SK-N-SH (cell line): Measurements from ENCODE around the gene ASTN2. TPM values are rescaled to one million over a fixed set of nuclear protein-coding genes. Genes with fewer than 3 reads are reported as not detected.

Experiments used
- CTCF ChIA-PET: fragments of 300-600, 350-600 bp; formaldehyde crosslinking; extraction: SDS; loops from one replicate; lab custom pipeline; 2021; lab: Yijun Ruan, JAX
- POLR2A ChIA-PET: fragments of 350-600 bp; sonication (Branson Sonifier 250); formaldehyde crosslinking; extraction: SDS; loops from one replicate; lab custom pipeline; 2020; ENCODE audit warnings: antibody characterized with exemption, inconsistent platforms; lab: Yijun Ruan, JAX
- DNase-seq: peaks from one replicate; pipeline ENCODE4 v3.0.0; 2012
- H2AFZ ChIP-seq: fragments of 200-600 bp; sonication (generic); 2 replicates; pipeline ENCODE4 v1.8.1; 2016; ENCODE audit warnings: antibody characterized with exemption, mild to moderate bottlenecking, low read depth
- H3F3A ChIP-seq: fragments of 200-600 bp; sonication (generic); replicated peaks from 2 replicates; pipeline ENCODE3; 2016; ENCODE audit warnings: antibody characterized with exemption, mild to moderate bottlenecking; ENCODE audit not compliant: insufficient read depth
- H3K27ac ChIP-seq, 2 experiments: fragments of 200-500 bp in 1 of 2; fragments of 200-600 bp in 1 of 2; sonication (Bioruptor generic) in 1 of 2; sonication (generic), shearing (Covaris generic) in 1 of 2; 2 replicates each; pipeline versions ENCODE4 v1.5.1 to v1.6.1; 2014 to 2016; ENCODE audit warnings: low read depth in 2 of 2, inconsistent platforms in 1 of 2, low read length in 1 of 2, mild to moderate bottlenecking in 1 of 2, mixed read lengths in 1 of 2
- H3K27me3 ChIP-seq: fragments of 200-600 bp; sonication (generic), shearing (Covaris generic); 2 replicates; pipeline ENCODE4 v1.6.1; 2016; ENCODE audit warnings: mixed run types; ENCODE audit not compliant: insufficient read depth
- H3K36me3 ChIP-seq, 2 experiments: fragments of 200-500 bp in 1 of 2; fragments of 200-600 bp in 1 of 2; sonication (Bioruptor generic) in 1 of 2; sonication (generic) in 1 of 2; replicated peaks in 1 of 2; 2 replicates each; pipeline versions ENCODE3 to v1.5.1; 2014 to 2016; ENCODE audit warnings: low read length in 1 of 2, mild to moderate bottlenecking in 1 of 2; ENCODE audit not compliant: insufficient read depth in 2 of 2, control insufficient read depth in 1 of 2
- H3K4me1 ChIP-seq, 2 experiments: fragments of 200-500 bp in 1 of 2; fragments of 200-600 bp in 1 of 2; sonication (Bioruptor generic) in 1 of 2; sonication (generic), shearing (Covaris generic) in 1 of 2; 2 replicates each; pipeline versions ENCODE4 v1.5.1 to v1.6.1; 2014 to 2016; ENCODE audit warnings: low read depth in 1 of 2, low read length in 1 of 2, mixed run types in 1 of 2; ENCODE audit not compliant: insufficient read depth in 2 of 2, control insufficient read depth in 1 of 2
- H3K4me2 ChIP-seq: fragments of 200-600 bp; sonication (generic), shearing (Covaris generic); 2 replicates; pipeline ENCODE4 v1.6.1; 2017; ENCODE audit warnings: mixed run types
- H3K4me3 ChIP-seq, 2 experiments: fragments of 200-500 bp in 1 of 2; fragments of 200-600 bp in 1 of 2; sonication (Bioruptor generic) in 1 of 2; sonication (generic), shearing (Covaris generic) in 1 of 2; 2 replicates each; pipeline versions ENCODE4 v1.5.1 to v1.8.1; 2014 to 2016; ENCODE audit warnings: low read depth in 2 of 2, inconsistent platforms in 1 of 2, low read length in 1 of 2, mild to moderate bottlenecking in 1 of 2, mixed read lengths in 1 of 2, moderate library complexity in 1 of 2
- H3K79me2 ChIP-seq: fragments of 200-600 bp; sonication (generic); 2 replicates; pipeline ENCODE4 v1.8.1; 2017; ENCODE audit warnings: mild to moderate bottlenecking; ENCODE audit not compliant: insufficient read depth
- H3K9ac ChIP-seq: fragments of 200-600 bp; sonication (generic); 2 replicates; pipeline ENCODE4 v1.6.1; 2017; ENCODE audit warnings: mixed run types
- H3K9me2 ChIP-seq: fragments of 200-600 bp; sonication (generic); 2 replicates; pipeline ENCODE4 v1.6.1; 2017; ENCODE audit warnings: mixed run types
- H3K9me3 ChIP-seq: fragments of 200-600 bp; sonication (generic); 2 replicates; pipeline ENCODE4 v1.6.1; 2017; ENCODE audit warnings: mixed run types, mild to moderate bottlenecking, moderate library complexity
- H4K20me1 ChIP-seq: fragments of 200-600 bp; sonication (generic); 2 replicates; pipeline ENCODE4 v1.6.1; 2017; ENCODE audit warnings: mild to moderate bottlenecking, mixed run types; ENCODE audit not compliant: insufficient read depth
- CHD2 ChIP-seq: fragments of 150-350 bp; IDR thresholded peaks from 2 replicates; pipeline ENCODE4 v1.6.1; 2018; ENCODE audit warnings: low read length; ENCODE audit not compliant: partially characterized antibody
- ELF1 ChIP-seq: IDR thresholded peaks from 2 replicates; pipeline ENCODE4 v1.4.0; 2012
- FOXJ3 ChIP-seq: sonication (generic); formaldehyde crosslinking; IDR thresholded peaks from 2 replicates; pipeline ENCODE4 v1.5.1; 2020; ENCODE audit warnings: mild to moderate bottlenecking, missing genetic modification reagents
- GATA2 ChIP-seq: sonication (generic); formaldehyde crosslinking; IDR thresholded peaks from 2 replicates; pipeline ENCODE4 v1.5.0; 2020; ENCODE audit warnings: mild to moderate bottlenecking, missing genetic modification reagents
- MEF2A ChIP-seq: IDR thresholded peaks from 2 replicates; pipeline ENCODE4 v1.4.0; 2012; ENCODE audit warnings: low read depth, borderline replicate concordance
- NRF1 ChIP-seq: IDR thresholded peaks from 2 replicates; pipeline ENCODE4 v1.6.1; 2012; ENCODE audit warnings: low read depth, mild to moderate bottlenecking, low read length
- POLR2AphosphoS5 ChIP-seq: IDR thresholded peaks from 2 replicates; pipeline ENCODE4 v1.6.1; 2012; ENCODE audit warnings: low read depth, low read length
- RAD21 ChIP-seq: IDR thresholded peaks from 2 replicates; pipeline ENCODE4 v1.6.1; 2012; ENCODE audit warnings: mild to moderate bottlenecking, low read length
- USF2 ChIP-seq: fragments of 150-350 bp; IDR thresholded peaks from 2 replicates; pipeline ENCODE4 v1.6.1; 2017; ENCODE audit warnings: antibody characterized with exemption, low read length, low read depth, borderline replicate concordance
- YY1 ChIP-seq: IDR thresholded peaks from 2 replicates; pipeline ENCODE4 v1.4.0; 2012; ENCODE audit warnings: low read depth, mild to moderate bottlenecking
- WGBS: methylation state at CpG from one replicate; pipeline ENCODE4 v1.1.6; 2017; ENCODE audit warnings: low lambda C conversion rate; 5-methylcytosine and 5-hydroxymethylcytosine counted together
- polyA plus RNA-seq, 3 experiments: library from polyadenylated mRNA; depleted of rRNA; stranded (reverse); fragments of >200 nt; gene quantifications; 2 replicates each; pipeline ENCODE4 v1.2.3, GENCODE V29; 2012
- TF ChIP-seq, protein P1 (sequence below): IDR thresholded peaks from 2 replicates; pipeline ENCODE4 v1.4.0; 2012; ENCODE audit warnings: low read depth
- TF ChIP-seq, protein P2 (sequence below): fragments of 150-350 bp; IDR thresholded peaks from 2 replicates; pipeline ENCODE4 v1.6.1; 2016; ENCODE audit warnings: mild to moderate bottlenecking, low read depth, low read length

Gene ASTN2
- polyA plus RNA-seq, 1 of the 3 experiments (the other 2 are of a cell fraction): 6.6 TPM

DNA sequence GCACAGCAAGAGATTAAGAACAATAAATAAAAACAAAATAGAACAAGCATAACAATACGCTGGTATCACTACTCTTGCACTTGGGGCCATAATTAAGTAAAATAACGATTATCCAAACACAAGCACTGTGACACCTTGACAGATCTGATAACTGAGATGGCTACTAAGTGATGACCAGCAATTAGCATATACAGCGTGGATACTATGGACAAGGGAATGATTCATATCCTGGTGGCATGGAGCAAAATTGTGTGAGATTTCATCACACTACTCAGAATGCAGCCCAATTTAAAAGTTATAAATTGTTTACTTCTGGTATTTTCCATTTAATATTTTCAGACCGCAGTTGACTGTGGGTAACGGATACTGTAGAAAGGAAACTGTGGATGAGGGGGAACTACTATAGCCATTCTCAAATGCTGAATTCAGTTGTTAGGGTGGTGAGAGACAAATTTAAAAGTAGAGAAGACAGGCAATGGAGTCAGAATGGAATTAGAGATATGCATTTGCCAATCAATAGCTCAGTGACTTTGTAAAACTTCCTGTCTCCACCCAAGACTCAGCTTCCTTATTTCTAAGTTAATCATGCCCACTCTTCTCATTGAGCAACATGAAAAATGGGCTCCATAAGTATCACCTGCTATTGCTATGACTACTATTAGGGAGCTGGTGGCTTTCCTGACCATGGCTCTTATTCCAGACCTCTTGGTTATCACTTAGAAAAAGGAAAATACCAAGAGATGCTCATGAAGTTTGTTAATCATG, 427.0 kb downstream of the ASTN2 start:
- TF ChIP-seq FOXJ3 (CRISPR knock-in tag) (no peak), ELF1 (no peak), RAD21 (no peak), YY1 (no peak), NRF1 (no peak), USF2 (no peak), MEF2A (no peak)
- CTCF ChIA-PET: interaction anchor here (0.7 to 1.9 kb wide), 2 partner anchors 425 to 1403 kb away, joined by 3 to 4 read pairs; no protein-coding TSS in a partner anchor

GRCh38 chr9:116986015-116986414, 428.8 kb downstream of the ASTN2 start:
- Histone ChIP-seq H3K79me2 (no peaks in the 10 kb centered on the region), H3K9me2 (no peaks in the 10 kb centered on the region), H3K4me1 (peaks cover 0 to 25% of the 10 kb centered on the region in 2 experiments; a peak in 2 of 4 replicates), H3K4me2 (no peak overlapping the region), H3K4me3 (no peak overlapping the region), H4K20me1 (no peaks in the 10 kb centered on the region), H2AFZ (no peak overlapping the region), H3K9ac (no peak overlapping the region), H3K27me3 (no peaks in the 10 kb centered on the region), H3K36me3 (no peaks in the 10 kb centered on the region), H3F3A (no peaks in the 10 kb centered on the region), H3K27ac (peak overlapping the region in 1 of 2 experiments; percentile 85; a peak in 2 of 4 replicates), H3K9me3 (no peaks in the 10 kb centered on the region)
- 43% methylated on average over 7 of the region's 7 CpGs for WGBS
- TF ChIP-seq, protein P1, sequence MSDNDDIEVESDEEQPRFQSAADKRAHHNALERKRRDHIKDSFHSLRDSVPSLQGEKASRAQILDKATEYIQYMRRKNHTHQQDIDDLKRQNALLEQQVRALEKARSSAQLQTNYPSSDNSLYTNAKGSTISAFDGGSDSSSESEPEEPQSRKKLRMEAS: no peak
- TF ChIP-seq GATA2 (CRISPR knock-in tag): peak; percentile 29; the same call in 1 of the 2 replicates
- no peak for TF ChIP-seq POLR2AphosphoS5
- no peak for TF ChIP-seq FOXJ3 (CRISPR knock-in tag)
- TF ChIP-seq, protein P2, sequence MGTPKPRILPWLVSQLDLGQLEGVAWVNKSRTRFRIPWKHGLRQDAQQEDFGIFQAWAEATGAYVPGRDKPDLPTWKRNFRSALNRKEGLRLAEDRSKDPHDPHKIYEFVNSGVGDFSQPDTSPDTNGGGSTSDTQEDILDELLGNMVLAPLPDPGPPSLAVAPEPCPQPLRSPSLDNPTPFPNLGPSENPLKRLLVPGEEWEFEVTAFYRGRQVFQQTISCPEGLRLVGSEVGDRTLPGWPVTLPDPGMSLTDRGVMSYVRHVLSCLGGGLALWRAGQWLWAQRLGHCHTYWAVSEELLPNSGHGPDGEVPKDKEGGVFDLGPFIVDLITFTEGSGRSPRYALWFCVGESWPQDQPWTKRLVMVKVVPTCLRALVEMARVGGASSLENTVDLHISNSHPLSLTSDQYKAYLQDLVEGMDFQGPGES: no peak
- TF ChIP-seq CHD2: peak; percentile 9
- ChIA-PET CTCF (interaction anchor here (0.9 to 1.7 kb wide), 3 partner anchors 9 to 88 kb away, joined by 3 to 5 read pairs (median 3); no protein-coding TSS in a partner anchor), POLR2A (interaction anchor here (0.5 kb wide), 1 partner anchor 42 kb away, joined by 3 read pairs; no protein-coding TSS in a partner anchor)
- DNase-seq: peak; percentile 57

More for the DNA sequence above, 427.0 kb downstream of the ASTN2 start:
- Histone ChIP-seq H3K79me2 (no peaks in the 10 kb centered on the region), H3K9ac (no peak overlapping the region), H3K27ac (no peak overlapping the region), H3K9me3 (no peaks in the 10 kb centered on the region), H3F3A (no peaks in the 10 kb centered on the region), H3K4me3 (no peak overlapping the region), H3K4me2 (no peak overlapping the region), H2AFZ (no peak overlapping the region), H3K4me1 (peaks cover 0 to 25% of the 10 kb centered on the region in 2 experiments; a peak in 2 of 4 replicates), H3K36me3 (no peaks in the 10 kb centered on the region), H3K27me3 (no peaks in the 10 kb centered on the region), H4K20me1 (no peaks in the 10 kb centered on the region), H3K9me2 (no peaks in the 10 kb centered on the region)
- POLR2A ChIA-PET: no interaction called here
- DNase-seq: no peak
- 40% methylated on average over 5 of the region's 5 CpGs for WGBS
